GM18909 (cell line): Measurements from ENCODE around the gene ZFP90.
"Not testable (repeated sequence)": the region's sequence is repeated elsewhere in the genome, so short reads cannot be mapped to it uniquely, and the experiment has no call there.

Source experiments
- ATAC-seq: cut with Tn5 transposase; IDR thresholded peaks from one replicate; pipeline ENCODE4 v1.9.1; 2021; ENCODE audit warnings: mild to moderate bottlenecking; ENCODE audit not compliant: unreplicated experiment, poor library complexity

Gene ZFP90

DNA sequence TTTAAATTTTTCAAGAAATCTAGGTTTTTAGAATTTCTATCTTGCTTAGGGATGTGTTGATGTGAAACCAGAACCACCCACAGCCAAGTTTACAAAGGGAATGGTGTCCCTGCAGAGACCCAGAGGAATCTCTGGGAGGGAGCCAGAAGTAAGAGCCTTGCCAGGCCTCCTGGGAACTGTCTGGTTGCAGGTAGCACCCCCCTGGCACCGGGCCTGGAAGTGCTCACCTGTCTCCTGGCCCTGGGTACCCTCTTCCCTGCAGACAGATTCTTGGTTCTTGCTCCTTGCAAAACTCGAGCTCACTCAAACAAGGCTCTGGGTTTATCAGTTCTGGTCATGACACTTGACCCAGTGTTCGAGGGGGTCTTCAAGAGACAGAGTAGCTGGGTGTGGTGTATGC is 24.6 kb upstream of the ZFP90 start:
- no peak for ATAC-seq

DNA sequence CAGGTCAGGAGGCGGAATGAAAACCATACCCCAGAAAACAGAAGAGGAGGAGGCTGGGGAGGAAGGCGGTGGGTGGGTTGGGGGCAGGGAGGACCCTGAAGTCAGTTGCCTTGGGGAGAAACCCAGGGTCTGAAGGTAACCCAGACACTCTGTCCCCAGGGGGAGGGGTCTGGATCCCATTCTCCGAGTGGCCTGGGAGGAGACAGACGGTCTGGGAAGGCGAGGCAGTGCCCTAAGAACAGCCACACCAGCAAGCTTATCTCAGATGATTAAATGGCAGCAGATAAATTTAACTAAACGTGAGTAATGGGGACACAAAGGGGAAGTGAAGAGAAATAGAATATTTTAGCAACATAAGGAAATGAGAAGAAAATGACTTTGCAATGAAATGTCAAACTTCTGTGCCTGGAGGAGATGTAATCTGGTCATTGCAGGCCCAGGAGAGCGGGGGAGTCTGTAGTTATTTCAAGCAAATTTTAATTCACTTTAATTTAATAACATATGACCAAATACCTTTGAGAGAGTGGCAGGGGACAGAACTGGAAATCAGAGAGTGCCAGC is 21.4 kb upstream of the ZFP90 start:
- ATAC-seq = no peak

DNA sequence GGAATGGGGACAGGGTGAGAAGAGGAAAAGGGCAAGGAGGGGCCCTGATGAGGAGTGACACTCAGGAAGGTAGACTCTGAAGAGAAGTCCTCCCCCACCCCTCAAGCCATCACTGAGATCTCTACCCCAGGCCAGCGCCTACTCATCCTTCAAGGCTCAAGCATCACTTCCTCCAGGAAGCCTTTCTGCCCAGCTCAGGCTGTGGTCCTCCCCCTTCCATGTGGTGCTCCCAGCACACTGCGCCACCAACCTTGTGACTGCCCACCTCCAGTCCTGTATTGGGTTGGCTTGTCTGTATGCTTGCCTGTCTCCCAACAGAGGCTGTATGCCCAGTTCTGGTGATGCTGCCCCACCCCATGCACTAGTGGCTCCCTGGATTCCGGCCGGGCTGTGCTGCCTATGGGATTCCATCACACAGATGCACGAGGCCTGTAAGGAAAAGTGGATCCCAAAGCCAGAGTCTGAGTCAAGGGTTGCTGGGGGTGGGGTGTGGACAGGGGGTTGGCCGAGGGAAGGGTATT is 19.8 kb upstream of the ZFP90 start:
- no peak for ATAC-seq

DNA sequence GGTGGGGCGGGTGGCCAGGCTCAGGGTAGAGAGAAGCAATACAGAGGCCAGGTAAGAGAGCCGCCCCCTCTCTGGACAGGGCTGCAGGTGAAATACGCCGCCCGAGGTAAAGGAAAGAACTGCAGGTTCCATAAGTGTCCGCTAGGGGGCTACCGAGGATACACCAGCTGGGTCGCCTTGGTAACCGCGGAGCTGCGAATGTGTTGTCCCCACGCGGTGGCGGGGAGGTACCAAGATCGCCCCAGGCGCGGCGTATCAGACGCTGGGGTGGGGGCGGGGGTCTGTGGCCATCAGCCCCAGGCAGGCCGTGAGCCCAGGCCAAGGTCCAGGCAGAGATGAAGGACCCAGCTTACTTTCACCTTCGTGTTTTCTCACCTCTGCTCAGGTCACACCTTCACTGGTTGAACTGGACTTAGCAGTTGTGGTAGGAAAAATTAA is 18.4 kb upstream of the ZFP90 start:
- ATAC-seq = peak; percentile 78

DNA sequence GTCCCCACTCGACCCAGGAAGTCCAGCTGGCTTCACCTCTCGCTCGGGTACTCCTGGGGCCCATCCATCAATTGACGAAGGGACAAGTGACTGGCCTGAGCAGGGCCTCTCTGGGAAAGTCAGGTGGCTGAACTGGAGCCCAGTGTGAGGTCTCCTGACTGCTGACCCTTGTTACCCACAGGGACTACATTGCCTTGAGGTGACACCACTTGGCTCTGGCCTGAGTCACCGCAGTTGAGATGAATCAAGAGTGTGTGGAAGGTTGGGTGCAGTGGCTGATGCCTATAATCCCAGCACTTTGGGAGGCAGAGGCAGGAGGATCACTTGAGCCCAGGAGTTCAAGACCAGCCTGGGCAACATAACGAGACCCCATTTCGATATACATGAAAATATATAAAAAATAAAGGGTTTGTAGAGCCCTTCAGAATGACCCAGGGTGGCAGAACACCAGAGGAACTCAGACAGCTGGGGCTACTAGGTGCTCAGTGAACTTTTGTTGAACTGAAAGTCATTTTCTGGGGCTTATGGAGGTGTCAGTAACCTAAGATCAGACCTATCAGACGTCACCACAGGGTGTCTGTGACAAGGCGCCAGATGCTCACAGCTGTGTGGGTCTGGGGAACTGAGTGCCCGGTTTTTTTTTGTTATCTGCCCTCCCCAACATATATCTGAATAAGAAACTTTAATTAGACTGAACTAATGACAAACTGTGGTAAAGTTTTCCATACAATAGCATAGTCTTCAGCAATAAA is 14.8 kb upstream of the ZFP90 start:
- ATAC-seq = no peak

DNA sequence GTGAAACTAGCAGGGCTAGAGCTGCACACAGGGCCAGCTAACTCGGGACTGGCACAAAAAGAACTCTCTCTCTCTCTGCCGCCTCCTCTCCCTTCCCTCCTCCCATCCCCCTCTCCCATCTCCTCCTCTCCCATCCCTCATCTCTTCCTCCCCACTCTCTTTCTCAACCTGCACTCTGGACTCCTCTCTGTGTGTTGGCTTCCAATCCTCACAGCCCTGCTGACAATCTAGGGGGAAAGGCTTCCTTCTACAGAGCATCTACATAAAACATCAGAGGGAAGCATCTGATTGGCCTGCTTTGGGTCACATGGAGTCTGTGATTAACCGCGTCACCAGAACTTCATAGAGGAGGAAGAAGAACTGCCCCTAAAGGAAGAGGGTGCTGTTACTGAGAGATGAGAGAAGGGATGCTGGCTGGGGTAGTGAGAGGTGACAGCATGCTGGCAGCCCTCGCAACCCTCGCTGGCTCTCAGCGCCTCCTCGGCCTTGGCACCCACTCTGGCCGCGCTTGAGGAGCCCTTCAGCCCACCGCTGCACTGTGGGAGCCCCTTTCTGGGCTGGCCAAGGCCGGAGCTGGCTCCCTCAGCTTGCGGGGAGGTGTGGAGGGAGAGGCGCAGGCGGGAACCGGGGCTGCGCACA is 12.8 kb upstream of the ZFP90 start:
- no peak for ATAC-seq

DNA sequence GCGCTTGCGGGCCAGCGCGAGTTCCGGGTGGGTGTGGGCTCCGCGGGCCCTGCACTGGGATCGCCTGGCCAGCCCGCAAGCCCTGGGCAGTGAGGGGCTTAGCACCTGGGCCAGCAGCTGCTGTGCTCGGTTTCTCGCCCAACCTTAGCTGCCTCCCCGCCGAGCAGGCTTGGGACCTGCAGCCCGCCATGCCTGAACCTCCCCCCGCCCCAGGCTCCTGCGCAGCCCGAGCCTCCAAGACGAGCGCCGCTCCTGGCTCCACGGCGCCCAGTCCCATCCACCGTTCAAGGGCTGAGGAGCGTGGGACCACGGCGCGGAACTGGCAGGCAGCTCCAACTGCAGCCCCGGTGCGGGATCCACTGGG is 12.3 kb upstream of the ZFP90 start:
- no peak for ATAC-seq

DNA sequence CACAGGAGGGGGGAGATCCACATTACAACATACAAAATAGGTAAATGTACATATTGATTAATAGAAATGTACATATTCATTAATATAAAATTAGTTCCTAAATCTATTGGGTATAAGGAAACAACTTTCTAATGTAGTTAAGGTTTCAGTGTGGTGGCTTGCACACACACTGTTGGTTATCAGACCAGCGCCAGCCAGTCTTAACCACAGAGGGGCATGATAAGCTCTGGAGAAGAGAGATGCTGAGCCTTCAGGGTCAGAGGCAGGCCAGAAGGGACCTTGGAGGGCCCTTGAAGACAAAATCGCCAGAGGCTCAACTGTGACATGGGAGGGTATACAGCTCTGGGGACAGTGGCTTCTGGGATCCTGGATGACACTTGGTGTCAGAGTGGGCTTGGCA is 10.9 kb upstream of the ZFP90 start:
- no peak for ATAC-seq

DNA sequence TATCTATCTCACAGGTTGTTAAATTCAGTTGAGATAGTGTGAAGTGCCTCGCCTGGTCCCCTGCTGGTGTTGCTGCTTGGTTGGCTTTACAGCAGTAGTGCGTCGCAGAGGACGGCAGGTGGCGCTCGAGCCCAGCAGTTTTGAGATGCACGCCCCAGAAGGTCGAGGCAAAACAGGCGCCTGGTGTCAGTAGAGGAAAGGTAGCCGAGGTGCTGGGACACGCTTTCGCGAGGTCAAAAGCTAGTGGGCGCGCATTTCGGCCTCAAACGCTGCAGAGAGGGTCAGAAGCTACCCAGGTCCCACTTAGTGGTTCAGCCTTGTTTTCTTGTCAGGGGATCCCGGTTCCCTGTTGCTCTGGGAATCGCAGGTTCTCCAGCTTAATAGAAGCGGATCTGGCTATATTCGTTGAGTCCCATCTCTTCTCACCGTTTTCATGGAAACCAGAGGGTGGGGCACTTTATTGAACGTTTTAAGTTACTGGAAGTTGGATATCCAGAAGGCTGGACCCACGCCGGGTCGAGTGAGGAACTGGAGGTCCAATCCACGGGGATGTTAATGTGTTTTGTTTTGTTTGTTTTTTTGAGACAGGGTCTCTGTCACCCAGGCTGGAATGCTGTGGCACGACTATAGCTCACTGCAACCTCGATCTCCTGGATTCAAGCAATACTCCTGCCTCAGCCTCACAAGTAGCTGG is 10.3 kb upstream of the ZFP90 start:
- ATAC-seq = peak; percentile 78

DNA sequence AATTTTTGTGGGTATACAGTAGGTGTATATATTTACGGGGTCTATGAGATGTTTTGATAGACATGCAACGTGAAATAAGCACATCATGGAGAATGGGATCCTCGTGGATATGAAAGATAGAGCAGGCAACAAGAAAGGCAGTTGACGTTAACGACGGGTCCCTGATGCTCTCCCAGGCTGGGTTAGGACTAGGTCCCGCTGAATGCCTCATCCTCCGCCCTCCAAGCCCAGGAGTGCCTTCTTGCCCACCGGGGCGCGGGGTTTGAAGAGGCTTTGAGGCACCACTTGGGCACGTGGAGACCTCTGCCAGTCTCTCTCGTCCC is 9.5 kb upstream of the ZFP90 start:
- no peak for ATAC-seq

DNA sequence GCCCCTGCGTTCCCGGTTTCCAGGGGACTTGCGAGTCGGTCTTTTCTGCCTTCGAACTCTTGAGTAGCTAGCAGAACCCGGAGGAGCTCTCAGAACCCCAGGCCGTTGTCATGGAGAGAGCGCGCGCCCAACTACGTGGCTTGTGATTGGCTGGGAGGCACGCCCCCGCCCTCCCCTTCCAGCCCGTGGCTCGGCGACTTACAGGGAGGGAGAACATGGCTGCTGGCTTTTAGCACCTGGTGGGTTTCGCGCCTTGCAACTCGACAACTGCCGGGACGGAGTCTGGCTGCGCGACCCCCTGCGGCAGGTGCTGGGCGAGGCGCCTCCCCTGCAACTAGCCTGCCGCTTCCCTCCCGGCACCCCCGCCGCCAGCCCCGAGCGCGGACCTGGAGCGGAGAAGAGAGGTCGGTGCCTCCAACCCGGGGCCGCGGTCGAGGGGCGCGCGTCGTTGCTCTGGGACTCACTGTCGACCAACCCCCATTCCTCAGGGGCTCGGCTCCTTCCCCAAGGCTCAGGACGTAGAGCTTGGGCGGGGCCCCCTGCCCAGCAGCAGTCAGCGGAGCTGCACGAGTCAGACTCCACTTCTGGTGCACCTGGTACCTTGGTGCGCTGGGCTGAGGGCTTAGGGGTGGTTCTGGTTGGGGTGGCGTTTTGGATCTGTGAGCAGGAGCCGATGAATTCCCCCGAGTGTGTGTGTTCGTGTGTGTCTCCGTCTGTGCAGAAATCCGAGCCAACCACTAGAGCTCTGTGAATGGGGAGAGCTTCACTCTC is 9.0 kb upstream of the ZFP90 start:
- peak; percentile 75 for ATAC-seq

DNA sequence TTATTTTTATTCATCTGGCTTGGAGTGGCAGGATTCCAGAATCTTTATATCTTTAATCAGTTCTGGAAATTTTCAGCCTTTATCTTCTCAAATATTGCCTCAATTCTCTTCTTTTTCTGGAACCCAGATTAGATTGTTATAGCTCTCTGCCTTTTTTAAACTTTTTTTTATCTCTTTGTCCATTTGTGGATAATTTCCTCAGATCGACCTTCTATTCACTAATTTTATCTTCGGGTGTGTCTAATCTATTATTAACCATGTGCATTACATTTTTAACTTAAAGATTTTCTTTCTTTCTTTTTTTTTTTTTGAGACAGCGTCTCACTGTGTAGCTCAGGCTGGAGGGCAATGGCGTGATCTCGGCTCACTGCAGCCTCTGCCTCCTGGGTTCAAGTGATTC is 5.2 kb upstream of the ZFP90 start:
- ATAC-seq = no peak

DNA sequence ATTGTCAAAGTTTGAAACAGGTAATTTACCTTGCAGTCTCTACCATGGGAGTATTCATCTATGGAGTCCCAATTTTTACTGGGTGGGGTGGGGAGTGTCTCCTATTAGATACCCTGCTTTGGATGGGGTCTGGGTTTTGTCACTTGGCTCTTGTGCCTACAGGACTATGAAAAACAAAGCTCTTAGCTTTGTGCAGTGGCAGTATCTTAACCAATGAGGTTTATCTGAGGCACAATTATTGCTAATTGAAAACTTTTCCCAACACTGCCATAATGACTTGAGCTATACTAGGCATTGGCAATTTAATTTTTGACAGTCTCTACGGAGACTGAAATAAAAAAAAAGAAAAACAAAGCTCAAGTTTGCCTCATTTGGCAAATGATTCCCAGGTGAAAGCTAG is 3.8 kb upstream of the ZFP90 start:
- ATAC-seq = no peak

DNA sequence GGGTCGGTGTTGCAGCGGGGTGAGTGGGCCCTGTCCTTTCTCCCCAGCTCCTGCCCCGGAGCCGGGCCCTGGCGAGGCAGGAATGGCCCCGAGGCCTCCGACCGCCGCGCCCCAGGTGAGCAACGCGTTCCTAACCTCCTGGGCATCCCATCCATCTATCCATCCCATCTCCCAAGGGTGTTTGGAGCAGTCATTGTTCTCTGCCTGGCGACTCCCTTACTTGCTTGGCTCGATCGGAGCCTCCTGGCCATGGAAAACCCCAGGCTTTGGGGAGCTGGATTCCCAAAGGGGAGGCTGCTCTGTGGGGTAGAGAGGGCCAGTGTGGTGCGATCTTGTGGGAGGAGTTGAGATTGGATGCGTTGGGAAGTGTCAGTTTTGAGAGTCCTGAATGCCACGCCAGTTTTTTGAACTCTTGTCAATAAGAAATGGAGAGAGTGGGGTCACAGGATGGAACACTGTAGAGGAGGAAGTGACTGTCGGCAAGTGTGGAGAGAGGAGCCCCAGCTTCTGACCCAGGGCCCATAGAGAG is 684 bp downstream of the ZFP90 start:
- peak; percentile 30 for ATAC-seq

DNA sequence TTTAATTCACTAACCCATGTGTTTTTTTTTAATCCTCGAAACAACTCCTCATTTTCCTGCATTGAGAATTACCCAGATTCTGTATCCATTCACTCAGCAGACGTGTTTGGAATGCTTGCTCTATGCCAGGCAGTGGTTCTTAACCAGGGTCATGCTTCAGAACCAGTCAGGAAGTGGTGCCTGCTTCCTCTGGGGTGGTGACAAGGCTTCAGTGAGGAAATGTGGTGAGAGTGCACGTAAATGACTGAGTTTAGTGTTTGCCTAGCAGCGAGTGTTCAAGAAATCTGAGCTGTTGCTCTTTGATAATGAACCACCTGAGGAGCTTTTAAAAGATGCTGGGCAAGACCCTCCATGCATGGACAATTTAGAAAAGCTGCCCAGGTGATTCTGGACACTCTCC is 9.9 kb downstream of the ZFP90 start:
- ATAC-seq = no peak

DNA sequence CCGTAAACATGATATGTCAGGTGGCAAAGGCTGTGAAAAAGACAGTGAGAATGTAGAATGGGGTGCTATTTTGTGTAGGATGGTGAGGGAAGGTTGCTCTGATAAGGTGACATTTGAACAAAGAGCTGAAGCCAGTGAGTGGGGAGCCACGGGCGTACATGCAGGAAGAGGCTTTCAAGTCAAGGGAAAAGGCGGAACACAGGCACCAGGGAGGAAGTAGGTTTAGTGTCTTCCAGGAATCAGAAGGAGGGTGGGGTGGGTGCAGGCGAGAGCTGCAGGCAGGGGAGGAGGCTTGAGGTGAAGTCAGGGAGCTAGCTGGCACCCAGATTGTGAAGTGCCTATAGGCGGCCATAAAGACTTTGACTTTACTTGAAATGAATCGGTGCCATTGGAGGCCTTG is 14.1 kb downstream of the ZFP90 start:
- ATAC-seq = no peak

DNA sequence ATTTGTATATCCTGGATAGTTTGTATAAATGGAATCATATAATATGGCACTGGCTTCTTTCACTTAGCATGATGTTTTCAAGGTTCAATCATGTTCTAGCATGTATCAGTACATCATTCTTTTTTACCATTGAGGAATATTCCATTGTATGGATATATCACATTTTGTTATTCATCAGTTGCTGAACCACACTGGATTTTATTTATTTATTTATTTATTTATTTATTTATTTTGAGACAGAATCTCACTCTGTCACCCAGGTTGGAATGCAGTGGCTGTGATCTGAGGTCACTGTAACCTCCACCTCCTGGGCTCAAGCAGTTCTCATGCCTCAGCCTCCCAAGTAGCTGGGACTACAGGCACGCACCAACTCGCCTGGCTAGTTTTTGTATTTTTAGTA is 21.2 kb downstream of the ZFP90 start:
- ATAC-seq = not testable (repeated sequence)

DNA sequence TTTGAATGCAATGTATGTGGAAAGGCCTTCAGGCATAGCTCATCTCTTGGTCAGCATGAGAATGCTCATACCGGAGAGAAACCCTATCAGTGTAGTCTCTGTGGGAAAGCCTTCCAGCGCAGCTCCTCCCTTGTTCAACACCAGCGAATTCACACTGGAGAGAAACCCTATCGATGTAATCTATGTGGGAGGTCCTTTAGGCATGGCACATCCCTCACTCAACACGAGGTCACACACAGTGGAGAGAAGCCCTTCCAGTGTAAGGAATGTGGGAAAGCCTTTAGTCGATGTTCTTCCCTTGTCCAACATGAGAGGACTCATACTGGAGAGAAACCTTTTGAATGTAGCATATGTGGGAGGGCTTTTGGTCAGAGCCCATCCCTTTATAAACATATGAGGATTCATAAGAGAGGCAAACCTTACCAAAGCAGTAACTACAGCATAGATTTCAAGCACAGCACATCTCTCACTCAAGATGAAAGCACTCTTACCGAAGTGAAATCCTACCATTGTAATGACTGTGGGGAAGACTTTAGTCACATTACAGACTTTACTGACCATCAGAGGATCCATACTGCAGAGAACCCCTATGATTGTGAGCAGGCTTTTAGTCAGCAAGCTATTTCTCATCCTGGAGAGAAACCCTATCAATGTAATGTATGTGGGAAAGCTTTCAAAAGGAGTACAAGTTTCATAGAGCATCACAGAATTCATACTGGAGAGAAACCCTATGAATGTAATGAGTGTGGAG is 24.7 kb downstream of the ZFP90 start:
- ATAC-seq = no peak

DNA sequence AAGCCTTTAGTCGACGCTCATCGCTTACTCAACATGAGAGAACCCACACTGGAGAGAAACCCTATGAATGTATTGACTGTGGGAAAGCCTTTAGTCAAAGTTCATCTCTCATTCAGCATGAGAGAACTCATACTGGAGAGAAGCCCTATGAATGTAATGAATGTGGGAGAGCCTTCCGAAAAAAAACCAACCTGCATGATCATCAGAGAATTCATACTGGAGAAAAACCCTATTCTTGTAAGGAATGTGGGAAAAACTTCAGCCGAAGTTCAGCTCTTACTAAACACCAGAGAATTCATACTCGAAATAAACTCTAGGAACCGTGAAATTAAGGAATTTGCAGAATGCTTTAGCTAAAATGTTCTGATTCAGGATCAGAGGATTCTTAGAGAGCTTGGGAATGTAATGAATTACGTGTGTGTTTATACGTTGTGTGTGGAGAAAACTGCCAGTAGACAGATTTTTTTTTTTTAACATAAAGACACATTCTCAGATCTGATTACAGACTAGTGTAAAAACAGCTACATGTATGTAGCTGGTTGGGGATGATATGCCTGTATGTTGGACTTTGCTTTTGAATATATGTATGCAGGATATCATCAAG is 25.4 kb downstream of the ZFP90 start:
- no peak for ATAC-seq
